ENCODE measurements around the gene NEK1. TPM values are rescaled to one million over a fixed set of nuclear protein-coding genes. Genes with fewer than 3 reads are reported as not detected.
"Not testable (repeated sequence)": the region's sequence is repeated elsewhere in the genome, so short reads cannot be mapped to it uniquely, and the experiment has no call there.

Gene NEK1
- total and polyA plus RNA-seq, 7 donors: 3.9 to 19.1 (median 16.1) TPM

DNA sequence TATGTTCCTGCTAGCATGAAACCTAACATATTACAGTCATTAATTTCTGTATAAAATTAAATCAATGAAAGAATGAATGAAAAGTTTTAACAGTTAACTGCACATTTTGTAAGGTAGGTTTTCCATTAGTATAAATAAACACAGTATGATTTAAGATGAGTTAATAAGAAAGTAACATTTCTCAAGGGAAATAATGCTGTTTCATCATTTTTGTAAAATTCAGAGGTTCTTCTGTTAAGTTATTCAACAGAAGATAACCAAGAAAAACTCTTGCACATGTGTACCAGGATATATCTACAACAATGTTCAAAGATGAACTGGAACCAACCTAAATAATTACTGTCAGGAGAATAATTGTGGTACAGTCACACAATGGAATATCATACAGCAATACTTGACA, 88.6 kb downstream of the NEK1 start:
- no peak for DNase-seq
- H3K4me1 ChIP-seq: no peaks in the 10 kb centered on the region
- no peak overlapping the region for H3K4me3 ChIP-seq
- intact Hi-C loops (cut with DNase I): no loop called here
- no peaks in the 10 kb centered on the region for H3K27me3 ChIP-seq
- TF ChIP-seq EP300 (IDR thresholded peaks at IDR 0.05) (no peak), POLR2A (IDR thresholded peaks at IDR 0.05) (no peak), POLR2AphosphoS5 (IDR thresholded peaks at IDR 0.05) (no peak)
- TF ChIP-seq, protein P1, sequence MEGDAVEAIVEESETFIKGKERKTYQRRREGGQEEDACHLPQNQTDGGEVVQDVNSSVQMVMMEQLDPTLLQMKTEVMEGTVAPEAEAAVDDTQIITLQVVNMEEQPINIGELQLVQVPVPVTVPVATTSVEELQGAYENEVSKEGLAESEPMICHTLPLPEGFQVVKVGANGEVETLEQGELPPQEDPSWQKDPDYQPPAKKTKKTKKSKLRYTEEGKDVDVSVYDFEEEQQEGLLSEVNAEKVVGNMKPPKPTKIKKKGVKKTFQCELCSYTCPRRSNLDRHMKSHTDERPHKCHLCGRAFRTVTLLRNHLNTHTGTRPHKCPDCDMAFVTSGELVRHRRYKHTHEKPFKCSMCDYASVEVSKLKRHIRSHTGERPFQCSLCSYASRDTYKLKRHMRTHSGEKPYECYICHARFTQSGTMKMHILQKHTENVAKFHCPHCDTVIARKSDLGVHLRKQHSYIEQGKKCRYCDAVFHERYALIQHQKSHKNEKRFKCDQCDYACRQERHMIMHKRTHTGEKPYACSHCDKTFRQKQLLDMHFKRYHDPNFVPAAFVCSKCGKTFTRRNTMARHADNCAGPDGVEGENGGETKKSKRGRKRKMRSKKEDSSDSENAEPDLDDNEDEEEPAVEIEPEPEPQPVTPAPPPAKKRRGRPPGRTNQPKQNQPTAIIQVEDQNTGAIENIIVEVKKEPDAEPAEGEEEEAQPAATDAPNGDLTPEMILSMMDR (IDR thresholded peaks at IDR 0.05): no peak
- peaks cover 0 to 36% (median 1%) of the 10 kb centered on the region in 4 donors for H3K36me3 ChIP-seq
- no peaks in the 10 kb centered on the region for H3K9me3 ChIP-seq
- no peak overlapping the region for H3K27ac ChIP-seq

DNA sequence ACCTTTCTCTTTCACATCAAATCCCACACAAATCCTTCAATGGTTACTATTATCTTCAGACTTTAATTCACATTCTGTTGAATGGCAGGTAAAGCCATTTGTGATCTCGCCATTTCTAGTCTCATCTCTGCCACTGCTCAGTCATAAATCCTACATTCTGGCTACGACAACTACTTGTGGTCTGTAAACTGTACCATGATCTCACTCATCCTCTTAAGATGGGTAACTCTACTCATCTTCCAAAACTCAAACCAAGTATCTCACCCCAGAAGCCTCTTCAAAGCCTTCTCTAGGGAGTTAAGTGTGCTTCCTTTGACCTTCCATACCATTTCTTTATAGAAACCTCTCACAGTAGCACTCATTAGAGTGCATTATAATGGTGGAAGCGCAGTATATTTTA, 101.8 kb downstream of the NEK1 start:
- no peaks in the 10 kb centered on the region for H3K9me3 ChIP-seq
- TF ChIP-seq EP300 (IDR thresholded peaks at IDR 0.05): no peak
- TF ChIP-seq, protein P1 (IDR thresholded peaks at IDR 0.05): no peak
- TF ChIP-seq POLR2A (IDR thresholded peaks at IDR 0.05): no peak
- no peak for TF ChIP-seq POLR2AphosphoS5 (IDR thresholded peaks at IDR 0.05)
- H3K4me3 ChIP-seq: no peak overlapping the region
- H3K27me3 ChIP-seq: no peaks in the 10 kb centered on the region
- no peak overlapping the region for H3K27ac ChIP-seq
- 95 to 98% methylated on average over 3 of the region's 3 CpGs for WGBS, 2 donors
- intact Hi-C loops (cut with DNase I): no loop called here
- peaks cover 0 to 32% (median 8%) of the 10 kb centered on the region in 4 donors for H3K36me3 ChIP-seq
- no peaks in the 10 kb centered on the region for H3K4me1 ChIP-seq
- no peak for DNase-seq

DNA sequence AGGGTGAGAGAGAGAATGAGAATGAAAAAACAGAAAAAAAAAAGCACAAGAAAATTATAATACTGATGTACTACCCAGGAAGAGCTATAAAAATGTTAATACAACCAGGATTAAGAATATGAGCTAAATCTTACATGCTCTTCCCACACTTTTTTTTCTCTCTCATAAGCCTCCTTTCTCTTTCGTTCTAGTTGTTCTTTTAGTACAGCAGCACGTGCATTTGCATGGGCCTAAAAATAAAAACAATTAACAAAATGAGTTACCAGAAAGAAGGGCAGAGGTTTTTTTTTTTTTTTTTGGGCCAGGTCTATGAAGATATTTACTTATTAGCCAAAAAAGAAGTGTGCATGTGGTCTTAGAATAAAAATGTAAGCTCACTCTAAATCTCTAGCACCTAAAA, 105.5 kb downstream of the NEK1 start:
- Histone ChIP-seq H3K4me1 (no peaks in the 10 kb centered on the region), H3K4me3 (no peak overlapping the region), H3K36me3 (peaks cover 0 to 63% (median 12%) of the 10 kb centered on the region in 4 donors), H3K27me3 (no peaks in the 10 kb centered on the region), H3K9me3 (peaks cover 0 to 13% (median 3%) of the 10 kb centered on the region in 4 donors), H3K27ac (no peak overlapping the region)
- DNase-seq: no peak
- WGBS, 2 donors: 91 to 95% methylated on average over 2 of the region's 2 CpGs
- intact Hi-C loops (cut with DNase I): no loop called here
- TF ChIP-seq, protein P1 (IDR thresholded peaks at IDR 0.05): no peak
- no peak for TF ChIP-seq EP300 (IDR thresholded peaks at IDR 0.05)
- no peak for TF ChIP-seq POLR2A (IDR thresholded peaks at IDR 0.05)
- no peak for TF ChIP-seq POLR2AphosphoS5 (IDR thresholded peaks at IDR 0.05)

DNA sequence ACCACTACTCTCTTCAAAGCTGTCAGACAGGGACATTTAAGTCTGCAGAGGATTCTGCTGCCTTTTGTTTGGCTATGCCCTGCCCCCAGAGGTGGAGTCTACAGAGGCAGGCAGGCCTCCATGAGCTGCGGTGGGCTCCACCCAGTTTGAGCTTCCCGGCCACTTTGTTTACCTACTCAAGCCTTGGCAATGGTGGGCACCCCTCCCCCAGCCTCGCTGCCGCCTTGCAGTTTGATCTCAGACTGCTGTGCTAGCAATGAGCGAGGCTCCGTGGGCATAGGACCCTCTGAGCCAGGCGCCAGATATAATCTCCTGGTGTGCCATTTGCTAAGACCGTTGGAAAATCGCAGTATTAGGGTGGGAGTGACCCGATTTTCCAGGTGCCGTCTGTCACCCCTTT, 112.5 kb downstream of the NEK1 start:
- peaks cover 0 to 35% (median 10%) of the 10 kb centered on the region in 4 donors for H3K36me3 ChIP-seq
- H3K27me3 ChIP-seq; H3K4me3 ChIP-seq; H3K4me1 ChIP-seq; H3K27ac ChIP-seq; intact Hi-C loops (cut with DNase I); DNase-seq: not testable (repeated sequence)
- WGBS, 2 donors: 98% methylated on average over 11 of the region's 11 CpGs
- H3K9me3 ChIP-seq: peaks cover 0 to 14% (median 3%) of the 10 kb centered on the region in 4 donors

DNA sequence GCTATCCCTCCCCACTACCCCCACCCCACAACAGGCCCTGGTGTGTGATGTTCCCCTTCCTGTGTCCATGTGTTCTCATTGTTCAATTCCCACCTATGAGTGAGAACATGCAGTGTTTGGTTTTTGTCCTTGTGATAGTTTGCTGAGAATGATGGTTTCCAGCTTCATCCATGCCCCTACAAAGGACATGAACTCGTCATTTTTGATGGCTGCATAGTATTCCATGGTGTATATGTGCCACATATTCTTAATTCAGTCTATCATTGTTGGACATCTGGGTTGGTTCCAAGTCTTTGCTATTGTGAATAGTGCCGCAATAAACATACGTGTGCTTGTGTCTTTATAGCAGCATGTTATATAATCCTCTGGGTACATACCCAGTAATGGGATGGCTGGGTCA, 118.1 kb downstream of the NEK1 start:
- intact Hi-C loops (cut with DNase I); H3K4me1 ChIP-seq; H3K27me3 ChIP-seq; H3K4me3 ChIP-seq; DNase-seq; H3K27ac ChIP-seq; H3K9me3 ChIP-seq: not testable (repeated sequence)
- 92 to 96% methylated on average over 3 of the region's 3 CpGs for WGBS, 2 donors
- H3K36me3 ChIP-seq: peaks cover 0 to 10% (median 0%) of the 10 kb centered on the region in 4 donors

DNA sequence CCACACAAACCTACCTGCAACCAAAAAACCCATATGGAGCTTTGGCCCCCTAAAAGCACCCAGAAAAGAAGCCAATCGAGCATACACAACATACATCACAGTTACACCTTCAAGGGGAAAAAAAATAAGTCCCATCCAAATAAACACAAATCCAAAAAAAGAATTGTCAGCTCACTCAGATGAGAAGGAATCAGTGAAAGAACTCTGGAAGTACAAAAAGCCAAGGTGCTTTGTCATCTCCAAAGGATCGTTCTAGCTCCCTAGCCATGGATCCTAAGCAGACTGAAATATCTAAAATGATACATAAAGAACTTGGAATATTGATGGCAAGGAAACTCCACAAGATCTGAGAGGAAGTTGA, 119.2 kb downstream of the NEK1 start:
- H3K4me3 ChIP-seq: no peak overlapping the region
- H3K9me3 ChIP-seq: peaks cover 0 to 6% (median 0%) of the 10 kb centered on the region in 4 donors
- peaks cover 0 to 10% (median 0%) of the 10 kb centered on the region in 4 donors for H3K36me3 ChIP-seq
- no peak for TF ChIP-seq POLR2AphosphoS5 (IDR thresholded peaks at IDR 0.05)
- TF ChIP-seq, protein P1 (IDR thresholded peaks at IDR 0.05): no peak
- no peak for TF ChIP-seq POLR2A (IDR thresholded peaks at IDR 0.05)
- TF ChIP-seq EP300 (IDR thresholded peaks at IDR 0.05): no peak
- DNase-seq: no peak
- no peaks in the 10 kb centered on the region for H3K4me1 ChIP-seq
- H3K27ac ChIP-seq: no peak overlapping the region
- WGBS, 2 donors: 51 to 68% methylated on average over 2 of the region's 2 CpGs
- intact Hi-C loops (cut with DNase I): no loop called here
- H3K27me3 ChIP-seq: no peaks in the 10 kb centered on the region
